OCI-LY1 (cell line): ENCODE measurements around the gene SLC31A1.
"Not testable (repeated sequence)": the region's sequence is repeated elsewhere in the genome, so short reads cannot be mapped to it uniquely, and the experiment has no call there.

Experiments
- H2AFZ ChIP-seq: fragments of 200-600 bp; sonication (generic), shearing (Covaris generic); 2 replicates; pipeline ENCODE4 v1.6.0; 2014; ENCODE audit warnings: antibody characterized with exemption, mild to moderate bottlenecking, low read length
- H3F3A ChIP-seq: fragments of 200-600 bp; sonication (generic), shearing (Covaris generic); 2 replicates; pipeline ENCODE4 v1.6.0; 2014; ENCODE audit warnings: mild to moderate bottlenecking, antibody characterized with exemption, low read length, moderate library complexity; ENCODE audit not compliant: insufficient read depth
- H3K27ac ChIP-seq: fragments of 200-600 bp; sonication (generic); 2 replicates; pipeline ENCODE4 v1.5.1; 2014; ENCODE audit warnings: low read length, mixed run types, mild to moderate bottlenecking, low read depth; ENCODE audit not compliant: poor library complexity, severe bottlenecking
- H3K27me3 ChIP-seq: fragments of 200-600 bp; sonication (generic); 2 replicates; pipeline ENCODE4 v1.6.0; 2014; ENCODE audit warnings: antibody characterized with exemption, mild to moderate bottlenecking, low read length, moderate library complexity; ENCODE audit not compliant: insufficient read depth
- H3K36me3 ChIP-seq: fragments of 200-600 bp; sonication (generic); 2 replicates; pipeline ENCODE4 v1.6.1; 2014; ENCODE audit warnings: mild to moderate bottlenecking, antibody characterized with exemption, low read length, moderate library complexity, mixed read lengths; ENCODE audit not compliant: insufficient read depth
- H3K4me1 ChIP-seq: fragments of 200-600 bp; sonication (generic); 2 replicates; pipeline ENCODE4 v1.5.1; 2014; ENCODE audit warnings: mild to moderate bottlenecking, low read length, moderate library complexity; ENCODE audit not compliant: insufficient read depth, severe bottlenecking
- H3K4me2 ChIP-seq: fragments of 200-600 bp; sonication (generic), shearing (Covaris generic); 2 replicates; pipeline ENCODE4 v1.6.1; 2014; ENCODE audit warnings: low read length
- H3K4me3 ChIP-seq: fragments of 200-600 bp; sonication (generic); 2 replicates; pipeline ENCODE4 v1.5.1; 2014; ENCODE audit warnings: low read length, low read depth, mild to moderate bottlenecking, mixed read lengths; ENCODE audit not compliant: poor library complexity, severe bottlenecking
- H3K79me2 ChIP-seq: fragments of 200-600 bp; shearing (Covaris generic); 2 replicates; pipeline ENCODE4 v1.6.1; 2016; ENCODE audit warnings: mixed run types, low read length, mixed read lengths; ENCODE audit not compliant: insufficient read depth
- H3K9ac ChIP-seq: fragments of 200-600 bp; sonication (generic), shearing (Covaris generic); 2 replicates; pipeline ENCODE4 v1.6.1; 2014; ENCODE audit warnings: mild to moderate bottlenecking, low read length, mixed read lengths
- H3K9me2 ChIP-seq: fragments of 200-600 bp; sonication (generic), shearing (Covaris generic); 2 replicates; pipeline ENCODE4 v1.6.1; 2014; ENCODE audit warnings: low read depth, mild to moderate bottlenecking, low read length, mixed read lengths
- H3K9me3 ChIP-seq: fragments of 200-600 bp; shearing (Covaris generic); 2 replicates; pipeline ENCODE4 v1.6.1; 2014; ENCODE audit warnings: low read length, mixed read lengths
- H4K20me1 ChIP-seq: fragments of 200-600 bp; sonication (generic), shearing (Covaris generic); 2 replicates; pipeline ENCODE4 v1.6.0; 2016; ENCODE audit warnings: mild to moderate bottlenecking, low read length; ENCODE audit not compliant: insufficient read depth
- CTCF ChIP-seq: fragments of 200-600 bp; sonication (generic), shearing (Covaris generic); IDR thresholded peaks from 2 replicates; pipeline ENCODE4 v1.5.1; 2017; ENCODE audit warnings: mild to moderate bottlenecking, antibody characterized with exemption, low read length, moderate library complexity, mixed read lengths
- EZH2 ChIP-seq: fragments of 200-600 bp; sonication (generic), shearing (Covaris generic); IDR thresholded peaks from 2 replicates; pipeline ENCODE4 v1.8.0; 2017; ENCODE audit warnings: borderline replicate concordance, mixed run types, mild to moderate bottlenecking, antibody characterized with exemption, low read length, moderate library complexity, mixed read lengths

The SLC31A1 gene

GRCh38 chr9:113290052-113290607 lies 68.8 kb downstream of the SLC31A1 start:
- no peak overlapping the region for H3K27ac ChIP-seq
- H3K9me3 ChIP-seq: no peaks in the 10 kb centered on the region
- no peaks in the 10 kb centered on the region for H3K27me3 ChIP-seq
- H3K4me2 ChIP-seq: no peak overlapping the region
- no peak overlapping the region for H3K4me3 ChIP-seq
- H3K4me1 ChIP-seq: no peaks in the 10 kb centered on the region
- H4K20me1 ChIP-seq: no peaks in the 10 kb centered on the region
- H3K9ac ChIP-seq: no peak overlapping the region
- peaks cover 85% of the 10 kb centered on the region for H3K36me3 ChIP-seq
- no peak for TF ChIP-seq EZH2
- TF ChIP-seq CTCF: no peak
- H2AFZ ChIP-seq: no peak overlapping the region
- H3K9me2 ChIP-seq: no peaks in the 10 kb centered on the region
- H3K79me2 ChIP-seq: no peaks in the 10 kb centered on the region
- no peaks in the 10 kb centered on the region; the same call in 1 of the 2 replicates for H3F3A ChIP-seq

GRCh38 chr9:113293285-113293878 lies 72.0 kb downstream of the SLC31A1 start:
- Histone ChIP-seq H3K27me3 (no peaks in the 10 kb centered on the region; the same call in 1 of the 2 replicates), H3K79me2 (no peaks in the 10 kb centered on the region), H3F3A (no peaks in the 10 kb centered on the region; the same call in 1 of the 2 replicates), H3K9me3 (no peaks in the 10 kb centered on the region), H3K27ac (no peak overlapping the region), H3K36me3 (peaks cover 58% of the 10 kb centered on the region), H2AFZ (no peak overlapping the region), H3K9ac (no peak overlapping the region), H3K4me2 (no peak overlapping the region), H3K9me2 (no peaks in the 10 kb centered on the region), H3K4me3 (no peak overlapping the region), H3K4me1 (no peaks in the 10 kb centered on the region), H4K20me1 (no peaks in the 10 kb centered on the region)
- TF ChIP-seq CTCF (no peak), EZH2 (no peak)

GRCh38 chr9:113296247-113296646 lies 74.9 kb downstream of the SLC31A1 start:
- not testable (repeated sequence) for H2AFZ ChIP-seq, H4K20me1 ChIP-seq, H3K27ac ChIP-seq, H3K9me3 ChIP-seq, H3K79me2 ChIP-seq, H3K4me3 ChIP-seq, H3K9me2 ChIP-seq, H3K9ac ChIP-seq, H3F3A ChIP-seq, H3K4me2 ChIP-seq, H3K4me1 ChIP-seq, H3K27me3 ChIP-seq
- peaks cover 29% of the 10 kb centered on the region for H3K36me3 ChIP-seq
